BJ (cell line): ENCODE measurements around the gene ATP1A2. TPM values are rescaled to one million over a fixed set of nuclear protein-coding genes. Genes with fewer than 3 reads are reported as not detected.

Experiments
- CTCF ChIA-PET: fragments of 350-600 bp; formaldehyde crosslinking; extraction: SDS; loops from one replicate; lab custom pipeline; 2021; ENCODE audit warnings: antibody characterized with exemption, inconsistent platforms; lab: Yijun Ruan, JAX
- POLR2A ChIA-PET: fragments of 300-600 bp; sonication (Branson Sonifier 250); formaldehyde crosslinking; extraction: SDS; loops from one replicate; lab custom pipeline; 2021; ENCODE audit warnings: antibody characterized with exemption; lab: Charles Lee
- DNase-seq: peaks from one replicate; pipeline ENCODE4 v3.0.0-alpha.2; 2011; ENCODE audit warnings: low read depth
- H3K27me3 ChIP-seq: 2 replicates; pipeline ENCODE4 v1.6.0; 2011; ENCODE audit warnings: low read length; ENCODE audit not compliant: control insufficient read depth, insufficient read depth
- H3K36me3 ChIP-seq: 2 replicates; pipeline ENCODE4 v1.5.1; 2011; ENCODE audit warnings: low read length; ENCODE audit not compliant: control insufficient read depth, insufficient read depth
- H3K4me3 ChIP-seq: 2 replicates; pipeline ENCODE4 v1.5.1; 2011; ENCODE audit warnings: low read depth, mild to moderate bottlenecking, control low read depth, low read length
- polyA plus RNA-seq: library from polyadenylated mRNA; depleted of rRNA; stranded (reverse); fragments of >200 nt; gene quantifications from 2 replicates; pipeline ENCODE4 v1.2.3, GENCODE V29; 2011
- TF ChIP-seq, protein P1 (sequence below): IDR thresholded peaks from 2 replicates; pipeline ENCODE4 v1.5.1; 2011; ENCODE audit warnings: low read depth, mild to moderate bottlenecking, control low read depth, inconsistent platforms, low read length, moderate library complexity; ENCODE audit not compliant: insufficient read depth

The ATP1A2 gene
- polyA plus RNA-seq, 1 experiment, result 1.1 TPM

DNA sequence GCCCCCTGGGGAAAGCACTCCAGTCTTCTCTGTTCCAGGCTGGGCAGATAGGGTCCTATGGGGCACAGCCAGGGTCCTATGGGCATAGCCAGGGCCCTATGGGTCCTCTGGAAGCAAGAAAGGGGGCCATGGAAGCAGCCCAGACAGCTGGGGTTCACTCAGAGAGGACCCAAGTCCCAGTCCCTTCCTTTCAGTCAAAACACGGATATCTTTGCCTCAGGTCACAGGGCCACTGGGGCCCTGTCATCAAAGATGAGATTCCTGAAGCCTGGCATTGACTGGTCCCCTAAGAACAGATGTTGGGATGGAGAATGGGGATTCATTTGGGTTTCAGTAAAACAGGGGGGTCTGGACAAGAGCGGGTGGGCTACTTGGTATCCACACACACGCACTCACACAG lies 25.7 kb upstream of the ATP1A2 start:
- TF ChIP-seq, protein P1, sequence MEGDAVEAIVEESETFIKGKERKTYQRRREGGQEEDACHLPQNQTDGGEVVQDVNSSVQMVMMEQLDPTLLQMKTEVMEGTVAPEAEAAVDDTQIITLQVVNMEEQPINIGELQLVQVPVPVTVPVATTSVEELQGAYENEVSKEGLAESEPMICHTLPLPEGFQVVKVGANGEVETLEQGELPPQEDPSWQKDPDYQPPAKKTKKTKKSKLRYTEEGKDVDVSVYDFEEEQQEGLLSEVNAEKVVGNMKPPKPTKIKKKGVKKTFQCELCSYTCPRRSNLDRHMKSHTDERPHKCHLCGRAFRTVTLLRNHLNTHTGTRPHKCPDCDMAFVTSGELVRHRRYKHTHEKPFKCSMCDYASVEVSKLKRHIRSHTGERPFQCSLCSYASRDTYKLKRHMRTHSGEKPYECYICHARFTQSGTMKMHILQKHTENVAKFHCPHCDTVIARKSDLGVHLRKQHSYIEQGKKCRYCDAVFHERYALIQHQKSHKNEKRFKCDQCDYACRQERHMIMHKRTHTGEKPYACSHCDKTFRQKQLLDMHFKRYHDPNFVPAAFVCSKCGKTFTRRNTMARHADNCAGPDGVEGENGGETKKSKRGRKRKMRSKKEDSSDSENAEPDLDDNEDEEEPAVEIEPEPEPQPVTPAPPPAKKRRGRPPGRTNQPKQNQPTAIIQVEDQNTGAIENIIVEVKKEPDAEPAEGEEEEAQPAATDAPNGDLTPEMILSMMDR, result no peak
- no peak for DNase-seq
- CTCF ChIA-PET, result interaction anchor here (0.8 to 5.6 kb wide), 5 partner anchors 7 to 43 kb away, joined by 3 to 46 read pairs (median 6); partner anchors contain the start of gene IGSF8
- no peaks in the 10 kb centered on the region for H3K27me3 ChIP-seq
- POLR2A ChIA-PET, result no interaction called here
- H3K4me3 ChIP-seq, result no peak overlapping the region
- peaks cover 3% of the 10 kb centered on the region for H3K36me3 ChIP-seq

DNA sequence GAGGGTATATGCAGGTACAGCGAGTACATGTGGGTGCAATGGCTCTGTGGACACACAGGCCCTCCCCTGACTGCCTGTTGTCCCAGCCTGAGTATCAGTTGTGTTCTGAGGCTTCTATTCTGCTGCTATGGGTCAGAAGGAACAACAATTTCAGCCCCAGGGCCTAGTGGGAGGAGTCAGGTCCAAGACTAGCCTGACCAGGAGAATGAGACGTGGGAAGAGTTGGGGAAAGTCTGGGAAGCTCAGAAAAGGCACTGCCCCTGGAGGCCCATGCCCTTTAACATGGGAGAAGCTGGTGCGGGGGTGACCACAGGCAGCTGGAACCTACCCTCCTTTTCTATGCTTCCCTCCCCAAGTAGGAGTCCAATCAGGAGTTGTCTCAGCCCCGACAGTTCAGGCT lies 24.8 kb upstream of the ATP1A2 start:
- CTCF ChIA-PET, result interaction anchor here (1.3 to 2.3 kb wide), 2 partner anchors 11 to 44 kb away, joined by 6 read pairs; no protein-coding TSS in a partner anchor
- no peak for DNase-seq
- POLR2A ChIA-PET, result no interaction called here
- TF ChIP-seq, protein P1, result no peak
- Histone ChIP-seq H3K4me3 (no peak overlapping the region), H3K27me3 (no peaks in the 10 kb centered on the region), H3K36me3 (peaks cover 3% of the 10 kb centered on the region)

DNA sequence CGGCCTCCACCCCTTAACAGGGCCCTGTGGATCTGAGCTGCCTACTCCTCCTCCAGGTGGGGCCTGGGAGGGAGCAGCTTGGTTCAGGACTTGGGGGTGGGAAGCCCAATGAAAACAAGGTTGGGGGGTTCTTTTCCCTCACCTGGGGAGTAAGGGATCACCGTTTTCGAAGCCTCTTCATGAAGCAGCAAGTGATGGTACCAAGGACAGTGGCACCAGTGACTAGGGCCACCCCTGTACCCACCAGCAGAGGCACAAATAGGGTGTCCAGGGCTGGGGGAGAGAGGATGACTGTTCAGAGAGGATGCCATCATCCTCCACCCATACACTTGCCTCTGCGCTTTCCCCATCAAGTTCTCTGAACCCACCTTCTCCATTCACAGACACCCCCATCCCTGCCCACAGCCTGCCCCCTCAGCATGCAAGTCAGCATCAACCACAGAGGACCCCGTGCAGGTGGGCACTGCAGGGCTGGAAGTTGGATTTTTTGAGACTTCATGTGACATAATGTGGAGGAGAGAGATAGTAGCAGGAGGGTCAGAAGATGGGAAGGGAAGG lies 23.8 kb upstream of the ATP1A2 start:
- CTCF ChIA-PET, result interaction anchor here (0.8 to 2.3 kb wide), 3 partner anchors 10 to 86 kb away, joined by 3 to 6 read pairs (median 4); no protein-coding TSS in a partner anchor

DNA sequence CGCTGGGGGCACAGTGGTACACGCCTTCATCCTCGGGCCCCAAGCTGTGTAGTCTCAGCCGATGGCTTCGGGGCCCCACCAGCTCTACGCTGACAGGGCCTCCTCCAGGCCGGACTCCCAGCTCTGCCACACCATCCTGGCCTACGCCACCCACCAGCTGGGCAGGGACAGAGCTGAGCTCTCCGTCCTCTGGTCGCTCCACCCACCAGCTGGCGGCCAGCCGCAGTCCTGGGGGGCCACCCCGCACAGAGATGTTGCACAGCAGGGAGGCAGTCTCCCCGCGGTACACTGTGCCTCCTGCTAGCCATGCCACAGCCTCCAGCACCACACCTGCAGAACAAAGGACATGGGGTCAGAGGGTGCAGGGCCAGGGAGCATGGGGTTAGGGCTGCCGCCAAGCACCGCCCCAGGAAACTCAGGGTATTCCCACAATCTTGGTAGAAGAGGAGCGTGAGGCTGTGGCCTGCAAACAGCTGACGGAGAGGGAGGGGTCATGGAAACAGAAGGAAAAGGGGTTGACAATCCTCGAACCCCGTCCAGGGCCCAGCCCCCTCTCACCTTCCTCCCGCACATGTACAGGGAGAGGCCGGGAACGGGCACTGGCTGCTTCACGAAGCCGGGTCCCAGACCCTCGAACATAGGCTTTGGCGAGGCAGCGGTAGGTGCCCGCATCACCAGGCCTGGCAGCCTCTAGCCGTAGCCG lies 23.0 kb upstream of the ATP1A2 start:
- H3K4me3 ChIP-seq, result no peak overlapping the region
- peaks cover 3% of the 10 kb centered on the region for H3K36me3 ChIP-seq
- ChIA-PET CTCF (interaction anchor here (0.8 to 1.0 kb wide), 4 partner anchors 11 to 87 kb away, joined by 3 to 4 read pairs (median 4); partner anchors contain the start of gene KCNJ9), POLR2A (no interaction called here)
- H3K27me3 ChIP-seq, result no peaks in the 10 kb centered on the region
- TF ChIP-seq, protein P1, result no peak
- no peak for DNase-seq

More for the DNA sequence above, 23.8 kb upstream of the ATP1A2 start:
- DNase-seq, result no peak
- Histone ChIP-seq H3K27me3 (no peaks in the 10 kb centered on the region), H3K4me3 (no peak overlapping the region), H3K36me3 (peaks cover 3% of the 10 kb centered on the region)
- POLR2A ChIA-PET, result no interaction called here
- TF ChIP-seq, protein P1, result no peak

DNA sequence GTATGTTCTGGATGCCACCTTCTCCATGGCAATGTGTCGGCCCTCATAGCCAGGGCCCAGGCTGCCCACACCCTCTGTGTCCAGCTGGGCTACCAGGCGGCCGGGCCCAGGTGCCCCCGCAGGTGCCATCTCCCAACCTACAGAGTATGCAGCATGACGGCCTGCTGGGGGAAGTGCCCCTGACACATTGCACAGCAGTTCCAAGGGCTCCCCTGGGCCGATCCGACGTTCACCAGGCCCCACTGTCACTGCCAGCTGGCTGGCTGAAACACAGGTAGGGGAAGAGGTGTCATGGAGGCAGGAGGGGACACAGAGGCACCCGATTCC lies 22.5 kb upstream of the ATP1A2 start:
- Histone ChIP-seq H3K4me3 (no peak overlapping the region), H3K36me3 (peaks cover 3% of the 10 kb centered on the region), H3K27me3 (no peaks in the 10 kb centered on the region)
- CTCF ChIA-PET, result interaction anchor here (0.7 to 1.6 kb wide), 4 partner anchors 8 to 47 kb away, joined by 3 to 9 read pairs (median 4); partner anchors contain the start of gene KCNJ9
- DNase-seq, result no peak
- POLR2A ChIA-PET, result no interaction called here
- TF ChIP-seq, protein P1, result no peak
